UCSD-AML1 (cell line): ENCODE data around the gene DBN1.

ENCODE experiments used
- DNase-seq: peaks from one replicate; lab custom pipeline; 2025; ENCODE audit not compliant: unreplicated experiment; lab: John Stamatoyannopoulos, UW

Gene DBN1

GRCh38 chr5:177505075-177505474 is 31.6 kb upstream of the DBN1 start:
- DNase-seq: no peak

- DNase-seq: no peak
These were observed 30.9 kb upstream of the DBN1 start for GRCh38 chr5:177504086-177505056.

GRCh38 chr5:177503351-177504085 is 30.1 kb upstream of the DBN1 start:
- no peak for DNase-seq

GRCh38 chr5:177502886-177503285 is 29.5 kb upstream of the DBN1 start:
- no peak for DNase-seq

GRCh38 chr5:177501874-177502678 is 28.6 kb upstream of the DBN1 start:
- no peak for DNase-seq

- DNase-seq: peak; percentile 84
These were observed 27.5 kb upstream of the DBN1 start for GRCh38 chr5:177500685-177501522.

- DNase-seq: no peak
These were observed 26.4 kb upstream of the DBN1 start for GRCh38 chr5:177499842-177500241.

- DNase-seq: no peak
These were observed 24.8 kb upstream of the DBN1 start for GRCh38 chr5:177498013-177498787.

GRCh38 chr5:177497292-177498012 is 24.0 kb upstream of the DBN1 start, which contains the start of gene PDLIM7:
Gene PDLIM7, minus strand, starts transcription at chr5:177497604. Its CDS starts 1,092 bp downstream, at chr5:177496512.
- DNase-seq: peak; percentile 98

GRCh38 chr5:177496727-177497291 is 23.4 kb upstream of the DBN1 start:
- peak; percentile 66 for DNase-seq

GRCh38 chr5:177496070-177496726 is 22.8 kb upstream of the DBN1 start:
- no peak for DNase-seq

- peak; percentile 73 for DNase-seq
These were observed 22.0 kb upstream of the DBN1 start for GRCh38 chr5:177495243-177496060.

- peak; percentile 74 for DNase-seq
These were observed 21.1 kb upstream of the DBN1 start for GRCh38 chr5:177494346-177495195.

- no peak for DNase-seq
These were observed 20.4 kb upstream of the DBN1 start for GRCh38 chr5:177493795-177494345.

GRCh38 chr5:177492841-177493240 is 19.4 kb upstream of the DBN1 start:
- DNase-seq: no peak
